NCI-H526 treated with DMSO at 0.1 percent for 48 hours (cell line): ENCODE measurements around the gene HEATR5B.
A peak's percentile ranks its signal among the peaks of the same experiment; 100 is the strongest.

Source experiments
- DNase-seq: peaks from one replicate; lab custom pipeline; 2025; lab: John Stamatoyannopoulos, UW

HEATR5B gene

GRCh38 chr2:37083873-37084794 lies at the start of gene HEATR5B, which contains the start of gene GPATCH11:
HEATR5B (minus strand) TSS chr2:37084372; CDS start chr2:37083414, 958 bp downstream.
GPATCH11 (plus strand) TSS chr2:37084518; CDS start chr2:37088382, 3,864 bp downstream.
- peak; percentile 97 for DNase-seq

- no peak for DNase-seq
Measured at GRCh38 chr2:37132914-37133313, 48.7 kb upstream of the HEATR5B start.

GRCh38 chr2:37125416-37125815 lies 41.2 kb upstream of the HEATR5B start:
- DNase-seq = no peak

GRCh38 chr2:37119157-37119556 lies 35.0 kb upstream of the HEATR5B start:
- DNase-seq = no peak

GRCh38 chr2:37117566-37117965 lies 33.4 kb upstream of the HEATR5B start:
- DNase-seq = no peak

- DNase-seq = no peak
Measured at GRCh38 chr2:37111958-37112357, 27.8 kb upstream of the HEATR5B start.

- DNase-seq = no peak
Measured at GRCh38 chr2:37110306-37111212, 26.4 kb upstream of the HEATR5B start.

GRCh38 chr2:37109523-37109922 lies 25.4 kb upstream of the HEATR5B start:
- no peak for DNase-seq

GRCh38 chr2:37105150-37105549 lies 21.0 kb upstream of the HEATR5B start:
- DNase-seq = no peak

GRCh38 chr2:37104178-37104577 lies 20.0 kb upstream of the HEATR5B start:
- no peak for DNase-seq

GRCh38 chr2:37102588-37102987 lies 18.4 kb upstream of the HEATR5B start:
- DNase-seq = no peak

- DNase-seq = no peak
Measured at GRCh38 chr2:37100054-37100453, 15.9 kb upstream of the HEATR5B start.

- no peak for DNase-seq
Measured at GRCh38 chr2:37098416-37099118, 14.4 kb upstream of the HEATR5B start.

GRCh38 chr2:37096568-37096967 lies 12.4 kb upstream of the HEATR5B start:
- DNase-seq = no peak

- DNase-seq = no peak
Measured at GRCh38 chr2:37091873-37092272, 7.7 kb upstream of the HEATR5B start.

- no peak for DNase-seq
Measured at GRCh38 chr2:37090019-37090477, 5.9 kb upstream of the HEATR5B start.

GRCh38 chr2:37085731-37086147 lies 1.6 kb upstream of the HEATR5B start:
- no peak for DNase-seq

GRCh38 chr2:37084797-37085196 lies 625 bp upstream of the HEATR5B start:
- peak; percentile 59 for DNase-seq

- no peak for DNase-seq
Measured at GRCh38 chr2:37080689-37081088, 3.5 kb downstream of the HEATR5B start.

- DNase-seq = no peak
Measured at GRCh38 chr2:37080266-37080665, 3.9 kb downstream of the HEATR5B start.

- no peak for DNase-seq
Measured at GRCh38 chr2:37070931-37071330, 13.2 kb downstream of the HEATR5B start.

GRCh38 chr2:37068686-37069085 lies 15.5 kb downstream of the HEATR5B start:
- DNase-seq = no peak
